ENCODE measurements around the gene CFAP410. TPM values are rescaled to one million over a fixed set of nuclear protein-coding genes. Genes with fewer than 3 reads are reported as not detected.

Gene CFAP410
- total and polyA plus RNA-seq, 2 of the 13 experiments (the other 11 are each of a cell fraction or from before 2014, with no cell fraction given): 8.0 to 20.1 TPM

DNA sequence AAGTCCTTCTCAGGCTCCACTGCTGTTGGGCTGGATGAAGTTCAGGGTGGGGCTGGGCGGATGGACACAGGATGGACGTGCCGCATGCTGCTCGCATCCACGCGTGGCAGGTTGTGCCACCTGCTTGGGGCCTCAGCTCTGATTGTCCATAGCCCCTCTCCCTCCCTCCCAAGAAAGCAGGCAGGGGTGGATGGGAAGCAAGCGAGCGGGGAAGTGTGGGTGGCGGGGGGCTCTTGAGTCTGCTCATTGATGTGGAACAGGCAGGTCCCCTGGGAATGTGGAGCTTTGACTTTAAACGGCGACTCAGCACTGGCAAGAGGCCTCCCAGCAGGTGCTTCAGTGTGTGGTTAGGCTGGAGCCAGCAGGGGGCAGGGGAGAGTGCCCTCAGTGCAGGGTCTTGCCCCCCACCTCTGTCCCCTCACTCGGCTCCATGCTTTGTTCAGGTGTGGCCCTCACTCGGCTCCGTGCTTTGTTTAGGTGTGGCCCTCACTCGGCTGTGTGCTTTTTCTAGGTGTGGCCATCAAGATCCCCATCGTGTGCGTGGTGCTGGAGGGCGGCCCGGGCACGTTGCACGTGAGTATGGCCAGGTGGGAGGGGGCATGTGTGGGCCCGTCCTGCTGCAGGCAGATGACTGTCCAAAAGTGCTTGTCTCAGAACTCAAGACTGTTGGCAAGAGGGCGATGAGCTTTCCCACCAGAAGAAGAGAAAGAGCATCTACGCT, 38.2 kb upstream of the CFAP410 start:
- Histone ChIP-seq H3K4me1 (ENCODE audit: insufficient read depth, low read length) (no peaks in the 10 kb centered on the region), H3K36me3 (replicated peaks in 1 of 2; ENCODE audit: control insufficient read depth in 1 of 2, insufficient read depth in 2 of 2, low read length in 2 of 2) (no peaks in the 10 kb centered on the region), H3K9ac (ENCODE audit: insufficient read depth, low read depth, low read length) (no peak overlapping the region), H3K9me3 (ENCODE audit: low read length) (no peaks in the 10 kb centered on the region), H3K4me2 (ENCODE audit: low read depth, low read length) (no peak overlapping the region), H2AFZ (ENCODE audit: low read length) (no peak overlapping the region), H3K4me3 (replicated peaks in 1 of 3; ENCODE audit: insufficient read depth in 1 of 3, low read depth in 2 of 3, low read length in 3 of 3) (no peak overlapping the region), H3K79me2 (ENCODE audit: insufficient read depth, low read length) (no peaks in the 10 kb centered on the region), H3K27ac (ENCODE audit: extremely low read length, insufficient read depth, low read length) (no peak overlapping the region), H4K20me1 (ENCODE audit: insufficient read depth, low read length) (no peaks in the 10 kb centered on the region), H3K27me3 (ENCODE audit: control insufficient read depth in 1 of 2, insufficient read depth in 2 of 2, low read length in 2 of 2) (peaks cover 16 to 53% of the 10 kb centered on the region in 2 experiments)
- DNase-seq (ENCODE audit: low spot score) (no peak), FAIRE-seq (no peak), ATAC-seq (peak; percentile 73)
- no TSS peak for BruUV-seq (replicated peaks)
- intact Hi-C loops (cut with micrococcal nuclease; ENCODE audit: unreplicated experiment) (no loop called here), in situ Hi-C loops (cut with HindIII; ENCODE audit: extremely low pct_ligation_motif_present, low pct_unique_long_range_greater_than_20kb) (loop anchor here (5.0 kb wide), 2 partner anchors 50 to 105 kb away; no protein-coding TSS in a partner anchor)
- ChIA-PET CTCF (ENCODE audit: low intra/inter-chr PET ratio, low total read pairs) (no interaction called here), POLR2A (no interaction called here)
- WGBS (ENCODE audit: low lambda C conversion rate): 55% methylated on average over 2 of the region's 24 CpGs
- TF ChIP-seq ZNF350 (CRISPR knock-in tag; IDR thresholded peaks at IDR 0.05; ENCODE audit: borderline replicate concordance, low read depth) (no peak), ZMYM4 (CRISPR knock-in tag; IDR thresholded peaks at IDR 0.05) (no peak), ZFP36 (IDR thresholded peaks at IDR 0.05; ENCODE audit: borderline replicate concordance, low read depth, low read length, partially characterized antibody) (no peak), THAP11 (CRISPR knock-in tag; IDR thresholded peaks at IDR 0.05) (no peak), KLF12 (CRISPR knock-in tag; IDR thresholded peaks at IDR 0.05; ENCODE audit: borderline replicate concordance) (no peak), ZNF775 (CRISPR knock-in tag; IDR thresholded peaks at IDR 0.05; ENCODE audit: borderline replicate concordance) (no peak), REPIN1 (CRISPR knock-in tag; IDR thresholded peaks at IDR 0.05; ENCODE audit: borderline replicate concordance, low read depth) (no peak), ZNF549 (CRISPR knock-in tag; IDR thresholded peaks at IDR 0.05) (no peak), HNRNPH1 (optimal IDR thresholded peaks at IDR 0.05; ENCODE audit: low read depth, low read length) (no peak), ERF (CRISPR knock-in tag; IDR thresholded peaks at IDR 0.05) (no peak), KAT2B (IDR thresholded peaks at IDR 0.05; ENCODE audit: borderline replicate concordance, low read depth, low read length) (no peak), SOX13 (IDR thresholded peaks at IDR 0.05) (no peak), SOX13 (CRISPR knock-in tag; conservative IDR thresholded peaks at IDR 0.05 in 1 of 2, IDR thresholded peaks at IDR 0.05 in 1 of 2) (no peak), ELF3 (CRISPR knock-in tag; IDR thresholded peaks at IDR 0.05) (no peak), TCF7L2 (IDR thresholded peaks at IDR 0.05; ENCODE audit: low read depth, low read length) (no peak)
- TF ChIP-seq, protein P1, sequence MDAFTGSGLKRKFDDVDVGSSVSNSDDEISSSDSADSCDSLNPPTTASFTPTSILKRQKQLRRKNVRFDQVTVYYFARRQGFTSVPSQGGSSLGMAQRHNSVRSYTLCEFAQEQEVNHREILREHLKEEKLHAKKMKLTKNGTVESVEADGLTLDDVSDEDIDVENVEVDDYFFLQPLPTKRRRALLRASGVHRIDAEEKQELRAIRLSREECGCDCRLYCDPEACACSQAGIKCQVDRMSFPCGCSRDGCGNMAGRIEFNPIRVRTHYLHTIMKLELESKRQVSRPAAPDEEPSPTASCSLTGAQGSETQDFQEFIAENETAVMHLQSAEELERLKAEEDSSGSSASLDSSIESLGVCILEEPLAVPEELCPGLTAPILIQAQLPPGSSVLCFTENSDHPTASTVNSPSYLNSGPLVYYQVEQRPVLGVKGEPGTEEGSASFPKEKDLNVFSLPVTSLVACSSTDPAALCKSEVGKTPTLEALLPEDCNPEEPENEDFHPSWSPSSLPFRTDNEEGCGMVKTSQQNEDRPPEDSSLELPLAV (CRISPR knock-in tag; conservative IDR thresholded peaks at IDR 0.05; ENCODE audit: low read depth): no peak
- TF ChIP-seq, protein P2, sequence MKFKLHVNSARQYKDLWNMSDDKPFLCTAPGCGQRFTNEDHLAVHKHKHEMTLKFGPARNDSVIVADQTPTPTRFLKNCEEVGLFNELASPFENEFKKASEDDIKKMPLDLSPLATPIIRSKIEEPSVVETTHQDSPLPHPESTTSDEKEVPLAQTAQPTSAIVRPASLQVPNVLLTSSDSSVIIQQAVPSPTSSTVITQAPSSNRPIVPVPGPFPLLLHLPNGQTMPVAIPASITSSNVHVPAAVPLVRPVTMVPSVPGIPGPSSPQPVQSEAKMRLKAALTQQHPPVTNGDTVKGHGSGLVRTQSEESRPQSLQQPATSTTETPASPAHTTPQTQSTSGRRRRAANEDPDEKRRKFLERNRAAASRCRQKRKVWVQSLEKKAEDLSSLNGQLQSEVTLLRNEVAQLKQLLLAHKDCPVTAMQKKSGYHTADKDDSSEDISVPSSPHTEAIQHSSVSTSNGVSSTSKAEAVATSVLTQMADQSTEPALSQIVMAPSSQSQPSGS (CRISPR knock-in tag; IDR thresholded peaks at IDR 0.05): no peak
- TF ChIP-seq, protein P3, sequence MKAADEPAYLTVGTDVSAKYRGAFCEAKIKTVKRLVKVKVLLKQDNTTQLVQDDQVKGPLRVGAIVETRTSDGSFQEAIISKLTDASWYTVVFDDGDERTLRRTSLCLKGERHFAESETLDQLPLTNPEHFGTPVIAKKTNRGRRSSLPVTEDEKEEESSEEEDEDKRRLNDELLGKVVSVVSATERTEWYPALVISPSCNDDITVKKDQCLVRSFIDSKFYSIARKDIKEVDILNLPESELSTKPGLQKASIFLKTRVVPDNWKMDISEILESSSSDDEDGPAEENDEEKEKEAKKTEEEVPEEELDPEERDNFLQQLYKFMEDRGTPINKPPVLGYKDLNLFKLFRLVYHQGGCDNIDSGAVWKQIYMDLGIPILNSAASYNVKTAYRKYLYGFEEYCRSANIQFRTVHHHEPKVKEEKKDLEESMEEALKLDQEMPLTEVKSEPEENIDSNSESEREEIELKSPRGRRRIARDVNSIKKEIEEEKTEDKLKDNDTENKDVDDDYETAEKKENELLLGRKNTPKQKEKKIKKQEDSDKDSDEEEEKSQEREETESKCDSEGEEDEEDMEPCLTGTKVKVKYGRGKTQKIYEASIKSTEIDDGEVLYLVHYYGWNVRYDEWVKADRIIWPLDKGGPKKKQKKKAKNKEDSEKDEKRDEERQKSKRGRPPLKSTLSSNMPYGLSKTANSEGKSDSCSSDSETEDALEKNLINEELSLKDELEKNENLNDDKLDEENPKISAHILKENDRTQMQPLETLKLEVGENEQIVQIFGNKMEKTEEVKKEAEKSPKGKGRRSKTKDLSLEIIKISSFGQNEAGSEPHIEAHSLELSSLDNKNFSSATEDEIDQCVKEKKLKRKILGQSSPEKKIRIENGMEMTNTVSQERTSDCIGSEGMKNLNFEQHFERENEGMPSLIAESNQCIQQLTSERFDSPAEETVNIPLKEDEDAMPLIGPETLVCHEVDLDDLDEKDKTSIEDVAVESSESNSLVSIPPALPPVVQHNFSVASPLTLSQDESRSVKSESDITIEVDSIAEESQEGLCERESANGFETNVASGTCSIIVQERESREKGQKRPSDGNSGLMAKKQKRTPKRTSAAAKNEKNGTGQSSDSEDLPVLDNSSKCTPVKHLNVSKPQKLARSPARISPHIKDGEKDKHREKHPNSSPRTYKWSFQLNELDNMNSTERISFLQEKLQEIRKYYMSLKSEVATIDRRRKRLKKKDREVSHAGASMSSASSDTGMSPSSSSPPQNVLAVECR (CRISPR knock-in tag; IDR thresholded peaks at IDR 0.05; ENCODE audit: borderline replicate concordance): no peak
